ENCODE measurements around the gene RIC1. TPM values are rescaled to one million over a fixed set of nuclear protein-coding genes. Genes with fewer than 3 reads are reported as not detected.
A peak's percentile ranks its signal among the peaks of the same experiment; 100 is the strongest.

Gene RIC1
- total RNA-seq, 1 experiment from 2014 or later: 11.4 TPM

GRCh38 chr9:5801739-5802113 lies 172.8 kb downstream of the RIC1 start:
- BruUV-seq (replicated peaks): no TSS peak
- CTCF ChIA-PET: no interaction called here
- no peaks in the 10 kb centered on the region for H3K4me1 Mint-ChIP-seq (ENCODE audit: low read depth, unreplicated experiment)
- intact Hi-C loops (cut with micrococcal nuclease; ENCODE audit: unreplicated experiment): loop anchor here (2.0 to 5.0 kb wide), 2 partner anchors 31 to 251 kb away; partner anchors contain the start of gene ERMP1
- DNase-seq: no peak
- H3K27me3 Mint-ChIP-seq (ENCODE audit: unreplicated experiment): no peaks in the 10 kb centered on the region
- H3K36me3 Mint-ChIP-seq (ENCODE audit: insufficient read depth, unreplicated experiment): no peaks in the 10 kb centered on the region
- no peak overlapping the region for H3K4me3 Mint-ChIP-seq (ENCODE audit: low read depth, unreplicated experiment)
- TF ChIP-seq, protein P1, sequence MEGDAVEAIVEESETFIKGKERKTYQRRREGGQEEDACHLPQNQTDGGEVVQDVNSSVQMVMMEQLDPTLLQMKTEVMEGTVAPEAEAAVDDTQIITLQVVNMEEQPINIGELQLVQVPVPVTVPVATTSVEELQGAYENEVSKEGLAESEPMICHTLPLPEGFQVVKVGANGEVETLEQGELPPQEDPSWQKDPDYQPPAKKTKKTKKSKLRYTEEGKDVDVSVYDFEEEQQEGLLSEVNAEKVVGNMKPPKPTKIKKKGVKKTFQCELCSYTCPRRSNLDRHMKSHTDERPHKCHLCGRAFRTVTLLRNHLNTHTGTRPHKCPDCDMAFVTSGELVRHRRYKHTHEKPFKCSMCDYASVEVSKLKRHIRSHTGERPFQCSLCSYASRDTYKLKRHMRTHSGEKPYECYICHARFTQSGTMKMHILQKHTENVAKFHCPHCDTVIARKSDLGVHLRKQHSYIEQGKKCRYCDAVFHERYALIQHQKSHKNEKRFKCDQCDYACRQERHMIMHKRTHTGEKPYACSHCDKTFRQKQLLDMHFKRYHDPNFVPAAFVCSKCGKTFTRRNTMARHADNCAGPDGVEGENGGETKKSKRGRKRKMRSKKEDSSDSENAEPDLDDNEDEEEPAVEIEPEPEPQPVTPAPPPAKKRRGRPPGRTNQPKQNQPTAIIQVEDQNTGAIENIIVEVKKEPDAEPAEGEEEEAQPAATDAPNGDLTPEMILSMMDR (IDR thresholded peaks at IDR 0.05; ENCODE audit: unreplicated experiment): no peak
- H3K27ac Mint-ChIP-seq (ENCODE audit: unreplicated experiment): peak overlapping the region; percentile 17
- no peaks in the 10 kb centered on the region for H3K9me3 Mint-ChIP-seq (ENCODE audit: low read depth, unreplicated experiment)

- Mint-ChIP-seq H3K27me3 (ENCODE audit: unreplicated experiment) (no peaks in the 10 kb centered on the region), H3K36me3 (ENCODE audit: insufficient read depth, unreplicated experiment) (no peaks in the 10 kb centered on the region), H3K9me3 (ENCODE audit: low read depth, unreplicated experiment) (no peaks in the 10 kb centered on the region), H3K4me3 (ENCODE audit: low read depth, unreplicated experiment) (no peak overlapping the region), H3K27ac (ENCODE audit: unreplicated experiment) (no peak overlapping the region), H3K4me1 (ENCODE audit: low read depth, unreplicated experiment) (no peaks in the 10 kb centered on the region)
- CTCF ChIA-PET: no interaction called here
- TF ChIP-seq, protein P1 (IDR thresholded peaks at IDR 0.05; ENCODE audit: unreplicated experiment): no peak
- intact Hi-C loops (cut with micrococcal nuclease; ENCODE audit: unreplicated experiment): no loop called here
- no TSS peak for BruUV-seq (replicated peaks)
- DNase-seq: no peak
These were observed 176.6 kb downstream of the RIC1 start for GRCh38 chr9:5805478-5805877.

- H3K4me3 Mint-ChIP-seq (ENCODE audit: low read depth, unreplicated experiment): no peak overlapping the region
These were observed 182.8 kb downstream of the RIC1 start for GRCh38 chr9:5811751-5812150.

GRCh38 chr9:5813824-5814223 lies 184.9 kb downstream of the RIC1 start:
- CTCF ChIA-PET: no interaction called here
- TF ChIP-seq, protein P1 (IDR thresholded peaks at IDR 0.05; ENCODE audit: unreplicated experiment): no peak
- H3K9me3 Mint-ChIP-seq (ENCODE audit: low read depth, unreplicated experiment): no peaks in the 10 kb centered on the region
- no TSS peak for BruUV-seq (replicated peaks)
- no peaks in the 10 kb centered on the region for H3K27me3 Mint-ChIP-seq (ENCODE audit: unreplicated experiment)
- no peak for DNase-seq
- H3K27ac Mint-ChIP-seq (ENCODE audit: unreplicated experiment): no peak overlapping the region
- H3K4me1 Mint-ChIP-seq (ENCODE audit: low read depth, unreplicated experiment): peaks cover 13% of the 10 kb centered on the region
- intact Hi-C loops (cut with micrococcal nuclease; ENCODE audit: unreplicated experiment): no loop called here
- H3K36me3 Mint-ChIP-seq (ENCODE audit: insufficient read depth, unreplicated experiment): peaks cover 9% of the 10 kb centered on the region
- no peak overlapping the region for H3K4me3 Mint-ChIP-seq (ENCODE audit: low read depth, unreplicated experiment)

More at GRCh38 chr9:5811751-5812150, 182.8 kb downstream of the RIC1 start:
- Mint-ChIP-seq H3K27me3 (ENCODE audit: unreplicated experiment) (no peaks in the 10 kb centered on the region), H3K36me3 (ENCODE audit: insufficient read depth, unreplicated experiment) (no peaks in the 10 kb centered on the region), H3K27ac (ENCODE audit: unreplicated experiment) (no peak overlapping the region), H3K4me1 (ENCODE audit: low read depth, unreplicated experiment) (no peaks in the 10 kb centered on the region), H3K9me3 (ENCODE audit: low read depth, unreplicated experiment) (no peaks in the 10 kb centered on the region)
- TF ChIP-seq, protein P1 (IDR thresholded peaks at IDR 0.05; ENCODE audit: unreplicated experiment): no peak
- CTCF ChIA-PET: no interaction called here
- no peak for DNase-seq
- intact Hi-C loops (cut with micrococcal nuclease; ENCODE audit: unreplicated experiment): no loop called here
- no TSS peak for BruUV-seq (replicated peaks)
